RWPE2 (cell line): ENCODE data around the gene SPTBN4.
"Not testable (repeated sequence)": the region's sequence is repeated elsewhere in the genome, so short reads cannot be mapped to it uniquely, and the experiment has no call there.

Experiments used
- ATAC-seq: fragments of 200-7000 bp; cut with Tn5 transposase; 3 replicates; pipeline ENCODE4 v1.9.1; 2021; ENCODE audit warnings: low read depth
- DNase-seq: peaks from one replicate; pipeline ENCODE4 v3.0.0-alpha.2; 2020; ENCODE audit warnings: low spot score
- H3K27ac ChIP-seq: fragments of 450-650 bp; 2 replicates; pipeline ENCODE4 v1.5.1; 2017; ENCODE audit warnings: mild to moderate bottlenecking; ENCODE audit not compliant: poor library complexity, severe bottlenecking
- H3K27me3 ChIP-seq: fragments of 250-450 bp; sonication (Bioruptor Pico); 2 replicates; pipeline ENCODE4 v1.5.1; 2021; ENCODE audit warnings: mild to moderate bottlenecking, moderate library complexity; ENCODE audit not compliant: insufficient read depth, poor library complexity, severe bottlenecking
- H3K36me3 ChIP-seq: fragments of 250-450 bp; sonication (Bioruptor Pico); 2 replicates; pipeline ENCODE4 v1.5.1; 2020; ENCODE audit warnings: low read depth, mild to moderate bottlenecking, moderate library complexity
- H3K4me1 ChIP-seq: fragments of 250-450 bp; sonication (Bioruptor Pico); 2 replicates; pipeline ENCODE4 v1.5.1; 2021; ENCODE audit warnings: mild to moderate bottlenecking, moderate library complexity; ENCODE audit not compliant: insufficient read depth, poor library complexity, severe bottlenecking
- H3K4me3 ChIP-seq: fragments of 250-450 bp; sonication (Bioruptor Pico); 2 replicates; pipeline ENCODE4 v1.5.1; 2021; ENCODE audit warnings: mild to moderate bottlenecking, moderate library complexity; ENCODE audit not compliant: severe bottlenecking
- H3K9me3 ChIP-seq: fragments of 250-450 bp; sonication (Bioruptor Pico); 2 replicates; pipeline ENCODE4 v1.5.1; 2021; ENCODE audit warnings: mild to moderate bottlenecking, moderate library complexity; ENCODE audit not compliant: severe bottlenecking
- TF ChIP-seq, protein P1 (sequence below): fragments of 450-650 bp; IDR thresholded peaks from one replicate; pipeline ENCODE4 v1.5.1; 2017; ENCODE audit warnings: mild to moderate bottlenecking, moderate library complexity; ENCODE audit not compliant: poor library complexity, severe bottlenecking

SPTBN4 gene

GRCh38 chr19:40519352-40520322 lies 52.8 kb downstream of the SPTBN4 start:
- ATAC-seq: peak; percentile 42; the same call in 1 of the 3 replicates
- H3K4me1 ChIP-seq: no peaks in the 10 kb centered on the region
- H3K27ac ChIP-seq: no peak overlapping the region
- no peak for DNase-seq
- no peaks in the 10 kb centered on the region for H3K9me3 ChIP-seq
- TF ChIP-seq, protein P1, sequence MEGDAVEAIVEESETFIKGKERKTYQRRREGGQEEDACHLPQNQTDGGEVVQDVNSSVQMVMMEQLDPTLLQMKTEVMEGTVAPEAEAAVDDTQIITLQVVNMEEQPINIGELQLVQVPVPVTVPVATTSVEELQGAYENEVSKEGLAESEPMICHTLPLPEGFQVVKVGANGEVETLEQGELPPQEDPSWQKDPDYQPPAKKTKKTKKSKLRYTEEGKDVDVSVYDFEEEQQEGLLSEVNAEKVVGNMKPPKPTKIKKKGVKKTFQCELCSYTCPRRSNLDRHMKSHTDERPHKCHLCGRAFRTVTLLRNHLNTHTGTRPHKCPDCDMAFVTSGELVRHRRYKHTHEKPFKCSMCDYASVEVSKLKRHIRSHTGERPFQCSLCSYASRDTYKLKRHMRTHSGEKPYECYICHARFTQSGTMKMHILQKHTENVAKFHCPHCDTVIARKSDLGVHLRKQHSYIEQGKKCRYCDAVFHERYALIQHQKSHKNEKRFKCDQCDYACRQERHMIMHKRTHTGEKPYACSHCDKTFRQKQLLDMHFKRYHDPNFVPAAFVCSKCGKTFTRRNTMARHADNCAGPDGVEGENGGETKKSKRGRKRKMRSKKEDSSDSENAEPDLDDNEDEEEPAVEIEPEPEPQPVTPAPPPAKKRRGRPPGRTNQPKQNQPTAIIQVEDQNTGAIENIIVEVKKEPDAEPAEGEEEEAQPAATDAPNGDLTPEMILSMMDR: no peak
- no peaks in the 10 kb centered on the region for H3K36me3 ChIP-seq
- H3K4me3 ChIP-seq: no peak overlapping the region
- peaks cover 6% of the 10 kb centered on the region for H3K27me3 ChIP-seq

- H3K4me1 ChIP-seq: no peaks in the 10 kb centered on the region
- ATAC-seq (no peak), DNase-seq (no peak)
- no peaks in the 10 kb centered on the region for H3K9me3 ChIP-seq
- peaks cover 6% of the 10 kb centered on the region for H3K27me3 ChIP-seq
- TF ChIP-seq, protein P1: peak; percentile 52
- H3K4me3 ChIP-seq: no peak overlapping the region
- no peak overlapping the region for H3K27ac ChIP-seq
- H3K36me3 ChIP-seq: no peaks in the 10 kb centered on the region
Observed at GRCh38 chr19:40521276-40521675, 54.5 kb downstream of the SPTBN4 start.

GRCh38 chr19:40521900-40522299 lies 55.1 kb downstream of the SPTBN4 start:
- not testable (repeated sequence) for H3K4me3 ChIP-seq, H3K36me3 ChIP-seq, H3K27ac ChIP-seq, ATAC-seq, H3K9me3 ChIP-seq, H3K4me1 ChIP-seq, DNase-seq, H3K27me3 ChIP-seq

GRCh38 chr19:40523322-40524047 lies 56.7 kb downstream of the SPTBN4 start:
- peak; percentile 57 for ATAC-seq

GRCh38 chr19:40524133-40524549 lies 57.3 kb downstream of the SPTBN4 start:
- Histone ChIP-seq H3K4me3 (no peak overlapping the region), H3K9me3 (no peaks in the 10 kb centered on the region), H3K36me3 (no peaks in the 10 kb centered on the region), H3K27me3 (peaks cover 2% of the 10 kb centered on the region), H3K27ac (no peak overlapping the region), H3K4me1 (no peaks in the 10 kb centered on the region)
- ATAC-seq: no peak; the same call in 2 of the 3 replicates
- no peak for DNase-seq
- TF ChIP-seq, protein P1: no peak

More at GRCh38 chr19:40523322-40524047, 56.7 kb downstream of the SPTBN4 start:
- H3K27ac ChIP-seq: no peak overlapping the region
- TF ChIP-seq, protein P1: peak; percentile 45
- no peaks in the 10 kb centered on the region for H3K4me1 ChIP-seq
- no peak overlapping the region for H3K4me3 ChIP-seq
- no peaks in the 10 kb centered on the region for H3K36me3 ChIP-seq
- H3K27me3 ChIP-seq: peaks cover 6% of the 10 kb centered on the region
- DNase-seq: no peak
- H3K9me3 ChIP-seq: no peaks in the 10 kb centered on the region
